ENCODE measurements around the gene WSCD2. TPM values are rescaled to one million over a fixed set of nuclear protein-coding genes. Genes with fewer than 3 reads are reported as not detected.

Gene WSCD2
- total RNA-seq, 2 donors from 2014 or later, result 0.15 to 0.74 TPM

GRCh38 chr12:108240027-108240785 lies 111.1 kb downstream of the WSCD2 start:
- H3K9me3 ChIP-seq, result no peaks in the 10 kb centered on the region
- H3K4me3 ChIP-seq, result no peak overlapping the region
- H3K27me3 ChIP-seq, result no peaks in the 10 kb centered on the region
- H3K4me1 ChIP-seq, result no peaks in the 10 kb centered on the region
- no peak overlapping the region for H3K27ac ChIP-seq
- DNase-seq, result no peak
- no peak for TF ChIP-seq CTCF (IDR thresholded peaks at IDR 0.05)
- no peaks in the 10 kb centered on the region for H3K36me3 ChIP-seq
- intact Hi-C loops (cut with DNase I), result no loop called here
- no peak overlapping the region for H3K9ac ChIP-seq (ENCODE audit: low read depth in 2 of 2, low read length in 2 of 2)

- DNase-seq, result no peak
- Histone ChIP-seq H3K27ac (no peak overlapping the region), H3K36me3 (no peaks in the 10 kb centered on the region), H3K9me3 (no peaks in the 10 kb centered on the region), H3K4me3 (no peak overlapping the region), H3K4me1 (no peaks in the 10 kb centered on the region), H3K9ac (ENCODE audit: low read depth in 2 of 2, low read length in 2 of 2) (no peak overlapping the region), H3K27me3 (no peaks in the 10 kb centered on the region)
- TF ChIP-seq CTCF (IDR thresholded peaks at IDR 0.05), result no peak
- intact Hi-C loops (cut with DNase I), result no loop called here
Measured at GRCh38 chr12:108240928-108241327, 111.8 kb downstream of the WSCD2 start.

GRCh38 chr12:108241986-108242703 lies 113.1 kb downstream of the WSCD2 start:
- no peaks in the 10 kb centered on the region for H3K27me3 ChIP-seq
- no peak overlapping the region for H3K4me3 ChIP-seq
- DNase-seq, result no peak
- H3K9me3 ChIP-seq, result no peaks in the 10 kb centered on the region
- H3K4me1 ChIP-seq, result no peaks in the 10 kb centered on the region
- H3K9ac ChIP-seq (ENCODE audit: low read depth in 2 of 2, low read length in 2 of 2), result no peak overlapping the region
- TF ChIP-seq CTCF (IDR thresholded peaks at IDR 0.05), result no peak
- no peak overlapping the region for H3K27ac ChIP-seq
- H3K36me3 ChIP-seq, result no peaks in the 10 kb centered on the region
- intact Hi-C loops (cut with DNase I), result no loop called here

- Histone ChIP-seq H3K36me3 (no peaks in the 10 kb centered on the region), H3K9ac (ENCODE audit: low read depth in 2 of 2, low read length in 2 of 2) (no peak overlapping the region), H3K27me3 (no peaks in the 10 kb centered on the region), H3K4me1 (no peaks in the 10 kb centered on the region), H3K4me3 (no peak overlapping the region), H3K9me3 (no peaks in the 10 kb centered on the region), H3K27ac (no peak overlapping the region)
- no peak for TF ChIP-seq CTCF (IDR thresholded peaks at IDR 0.05)
- intact Hi-C loops (cut with DNase I), result no loop called here
- no peak for DNase-seq
Measured at GRCh38 chr12:108247130-108247529, 118.0 kb downstream of the WSCD2 start.

GRCh38 chr12:108248011-108248410 lies 118.9 kb downstream of the WSCD2 start:
- no peak for TF ChIP-seq CTCF (IDR thresholded peaks at IDR 0.05)
- H3K4me3 ChIP-seq, result no peak overlapping the region
- H3K36me3 ChIP-seq, result no peaks in the 10 kb centered on the region
- H3K9me3 ChIP-seq, result no peaks in the 10 kb centered on the region
- H3K27ac ChIP-seq, result no peak overlapping the region
- H3K27me3 ChIP-seq, result no peaks in the 10 kb centered on the region
- intact Hi-C loops (cut with DNase I), result no loop called here
- no peaks in the 10 kb centered on the region for H3K4me1 ChIP-seq
- no peak overlapping the region for H3K9ac ChIP-seq (ENCODE audit: low read depth in 2 of 2, low read length in 2 of 2)
- no peak for DNase-seq

Data from colonic mucosa (tissue), 4 donors.